ENCODE measurements around the gene G6PD.
"Not testable (repeated sequence)": the region's sequence is repeated elsewhere in the genome, so short reads cannot be mapped to it uniquely, and the experiment has no call there.

G6PD gene

DNA sequence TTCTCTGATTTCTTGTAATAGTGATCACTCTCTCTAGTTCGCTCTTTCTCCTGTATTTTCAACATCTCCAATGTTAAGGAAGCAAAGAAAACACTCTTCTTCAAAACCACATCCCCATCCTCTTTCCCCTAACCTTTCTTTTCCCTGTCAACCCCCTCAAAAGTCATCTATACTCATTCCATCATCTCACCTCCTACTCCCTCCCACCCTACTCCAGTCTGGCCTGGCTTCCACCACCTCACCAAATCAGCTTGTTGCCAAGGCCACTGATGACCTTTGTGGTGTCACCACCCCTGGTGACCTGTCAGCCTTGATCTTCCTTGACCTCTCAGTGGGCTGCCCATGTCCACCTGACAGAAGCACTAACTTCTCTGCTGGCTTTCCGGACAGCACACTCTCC, 32.9 kb downstream of the G6PD start:
- DNase-seq: no peak

GRCh38 chrX:154512879-154513553, 33.6 kb downstream of the G6PD start:
- DNase-seq: no peak

GRCh38 chrX:154511761-154512160, 34.9 kb downstream of the G6PD start:
- no peak for DNase-seq

- DNase-seq: no peak
Measured at GRCh38 chrX:154509455-154509854, 37.2 kb downstream of the G6PD start.

- no peak for DNase-seq
Measured at GRCh38 chrX:154508384-154508745, 38.3 kb downstream of the G6PD start.

DNA sequence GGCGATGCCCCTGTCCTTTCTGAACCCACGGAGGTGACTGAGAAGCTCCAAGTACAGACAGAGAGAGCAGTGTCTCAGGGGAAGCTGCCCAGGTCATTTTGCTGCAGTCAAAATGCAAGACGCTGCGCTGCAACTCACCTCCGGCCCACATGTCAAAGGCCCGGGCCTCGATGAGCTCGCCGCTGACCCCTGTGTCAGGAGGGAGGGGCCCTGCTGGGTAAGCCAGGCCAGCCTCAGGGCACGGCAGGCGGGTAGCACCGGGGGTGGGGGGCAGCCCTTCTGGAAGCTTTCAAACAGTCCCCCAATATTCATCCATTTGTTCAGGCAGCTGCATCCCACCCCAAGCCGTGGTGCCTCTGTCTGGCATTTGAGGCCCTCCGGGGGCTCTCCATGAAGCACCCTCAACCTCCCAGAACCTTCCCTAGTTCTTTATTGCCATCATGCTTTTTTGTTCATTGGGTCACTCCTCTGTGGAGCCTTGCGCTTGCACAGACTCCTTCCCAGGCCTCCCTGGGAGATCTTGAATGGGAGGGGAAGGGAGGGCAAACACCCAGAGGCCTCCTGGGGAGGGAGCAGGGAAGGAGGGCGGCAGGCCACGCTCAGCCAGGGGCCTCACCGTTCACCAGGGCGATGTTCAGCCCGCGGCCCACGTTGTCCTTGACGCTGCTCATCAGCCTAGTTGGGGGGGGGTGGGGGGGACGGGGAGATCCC, 38.8 kb downstream of the G6PD start:
- no peak for DNase-seq

DNA sequence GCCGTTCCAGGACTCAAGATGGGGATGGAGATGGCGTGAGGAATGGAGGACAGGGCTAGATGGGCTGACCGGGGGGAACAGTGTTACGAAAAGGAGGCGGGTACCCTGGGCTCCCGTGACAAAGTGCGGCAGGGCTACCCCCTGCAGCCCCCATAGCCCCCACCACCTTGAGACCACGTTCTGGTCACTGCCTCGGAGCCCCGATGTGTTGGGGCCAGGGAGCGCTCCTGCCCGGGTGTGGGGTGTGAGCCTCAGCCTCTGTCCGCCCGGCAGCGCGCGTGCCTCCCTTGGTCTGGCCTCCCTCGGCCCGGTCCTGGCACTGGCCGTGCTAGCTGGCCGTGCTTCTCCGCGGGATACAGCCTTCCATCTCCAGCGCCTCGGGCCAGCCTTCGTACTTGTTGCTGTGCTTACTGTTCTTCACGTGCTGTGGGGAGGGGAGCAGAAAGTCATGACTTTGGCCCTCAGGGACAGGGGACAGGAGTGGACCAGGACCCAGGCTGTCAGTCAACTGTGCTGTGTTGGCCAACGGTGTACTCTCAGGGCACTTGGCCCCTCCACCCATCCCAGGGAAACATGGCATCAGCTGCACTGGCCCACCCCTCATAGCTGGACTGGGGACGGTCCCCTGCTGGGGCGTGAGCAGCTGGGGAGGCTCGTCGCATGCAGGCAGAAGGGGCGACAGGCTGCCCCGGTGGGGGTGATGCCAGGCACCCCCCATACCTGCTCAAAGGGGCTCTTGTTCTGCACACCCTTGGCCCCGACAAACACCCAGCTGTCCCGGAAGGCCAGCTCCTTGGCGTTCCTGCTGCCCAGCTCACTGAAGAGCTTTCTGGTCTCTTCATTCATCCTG, 39.9 kb downstream of the G6PD start:
- DNase-seq: no peak

- no peak for DNase-seq
Measured at GRCh38 chrX:154505734-154506133, 40.9 kb downstream of the G6PD start.

GRCh38 chrX:154502989-154503388, 43.7 kb downstream of the G6PD start:
- no peak for DNase-seq

DNA sequence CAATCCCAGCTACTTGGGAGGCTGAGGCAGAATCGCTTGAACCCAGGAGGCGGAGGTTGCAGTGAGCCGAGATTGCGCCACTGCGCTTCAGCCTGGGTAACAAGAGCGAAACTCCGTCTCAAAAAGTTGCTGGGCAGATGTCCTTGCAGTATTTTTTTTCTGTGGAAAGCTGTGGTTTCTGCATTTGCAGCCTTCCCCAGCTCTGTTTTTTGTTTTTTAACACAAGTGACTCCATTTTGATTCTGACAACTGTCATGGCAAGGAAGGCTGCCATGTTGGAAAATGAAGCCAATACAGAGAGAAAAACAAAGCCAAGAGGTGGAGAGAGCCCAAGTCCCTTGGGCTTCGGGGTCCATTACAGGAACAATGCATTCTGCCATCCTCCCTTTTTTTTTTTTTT, 44.5 kb downstream of the G6PD start:
- DNase-seq: no peak

DNA sequence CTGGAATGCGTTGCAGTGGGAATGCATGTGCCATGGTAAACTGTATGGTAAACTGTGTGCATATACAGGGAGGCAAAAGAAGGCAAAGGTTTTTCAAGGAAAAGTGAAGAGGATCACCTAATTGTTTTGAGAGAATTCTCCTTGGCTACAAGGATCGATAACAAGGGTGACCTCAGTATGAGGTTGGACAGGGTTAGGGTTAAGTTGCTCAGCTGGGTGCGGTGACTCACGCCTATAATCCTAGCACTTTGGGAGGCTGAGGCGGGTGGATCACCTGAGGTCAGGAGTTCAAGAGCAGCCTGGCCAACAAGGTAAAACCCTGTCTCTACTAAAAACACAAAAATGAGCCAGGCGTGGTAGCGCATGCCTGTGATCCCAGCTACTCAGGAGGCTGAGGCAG, 45.2 kb downstream of the G6PD start:
- DNase-seq: not testable (repeated sequence)

DNA sequence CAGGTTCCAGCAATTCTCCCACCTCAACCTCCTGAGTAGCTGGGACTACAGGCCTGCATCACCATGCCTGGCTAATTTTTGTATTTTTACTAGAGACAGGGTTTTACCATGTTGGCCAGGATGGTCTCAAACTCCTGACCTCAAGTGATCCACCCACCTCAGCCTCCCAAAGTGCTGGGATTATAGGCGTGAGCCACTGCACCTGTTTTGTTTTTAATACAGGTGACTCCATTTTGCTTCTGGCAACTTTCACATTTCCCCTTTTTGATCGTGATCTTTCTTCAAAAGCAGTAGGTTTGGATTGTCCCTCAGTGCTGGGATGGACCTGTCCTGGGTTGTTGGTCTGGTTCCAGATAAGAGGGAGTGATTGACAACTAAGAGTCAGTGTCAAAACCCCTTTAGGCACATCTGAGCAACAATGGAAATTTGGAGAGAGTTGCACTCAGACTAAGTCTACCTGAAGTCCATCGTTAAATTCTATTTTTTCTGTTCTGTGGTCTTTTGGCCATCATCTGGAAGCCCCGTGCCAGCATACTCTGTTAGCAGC, 50.0 kb downstream of the G6PD start:
- DNase-seq: not testable (repeated sequence)

GRCh38 chrX:154495472-154495922, 51.1 kb downstream of the G6PD start:
- no peak for DNase-seq

DNA sequence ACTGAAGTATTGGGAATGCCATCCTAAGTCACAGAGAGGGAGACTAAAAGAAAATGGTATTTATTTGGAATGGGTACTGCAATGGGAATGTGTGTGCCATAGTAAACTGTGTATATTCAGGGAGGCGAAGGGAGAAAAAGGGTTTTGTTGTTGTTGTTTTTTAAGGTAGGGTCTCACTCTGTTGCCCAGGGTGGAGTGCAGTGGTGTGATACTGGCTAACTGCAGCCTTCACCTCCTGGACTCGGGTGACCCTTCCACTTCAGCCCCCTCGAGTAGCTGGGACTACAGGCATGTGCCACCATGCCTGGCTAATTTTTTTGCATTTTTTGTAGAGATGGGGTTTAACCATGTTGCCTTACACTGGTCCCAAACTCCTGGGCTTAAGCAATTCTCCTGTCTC, 51.9 kb downstream of the G6PD start:
- no peak for DNase-seq

- DNase-seq: peak; percentile 94 to 96
Measured at GRCh38 chrX:154490414-154491083, 56.1 kb downstream of the G6PD start, which contains the start of gene SLC10A3. SLC10A3 (minus strand) TSS chrX:154490629; CDS start chrX:154488940, 1,689 bp downstream.

GRCh38 chrX:154490021-154490413, 56.6 kb downstream of the G6PD start:
- peak in 1 of 2 donors; percentile 38 for DNase-seq

- DNase-seq: no peak
Measured at GRCh38 chrX:154489182-154489581, 57.5 kb downstream of the G6PD start.

DNA sequence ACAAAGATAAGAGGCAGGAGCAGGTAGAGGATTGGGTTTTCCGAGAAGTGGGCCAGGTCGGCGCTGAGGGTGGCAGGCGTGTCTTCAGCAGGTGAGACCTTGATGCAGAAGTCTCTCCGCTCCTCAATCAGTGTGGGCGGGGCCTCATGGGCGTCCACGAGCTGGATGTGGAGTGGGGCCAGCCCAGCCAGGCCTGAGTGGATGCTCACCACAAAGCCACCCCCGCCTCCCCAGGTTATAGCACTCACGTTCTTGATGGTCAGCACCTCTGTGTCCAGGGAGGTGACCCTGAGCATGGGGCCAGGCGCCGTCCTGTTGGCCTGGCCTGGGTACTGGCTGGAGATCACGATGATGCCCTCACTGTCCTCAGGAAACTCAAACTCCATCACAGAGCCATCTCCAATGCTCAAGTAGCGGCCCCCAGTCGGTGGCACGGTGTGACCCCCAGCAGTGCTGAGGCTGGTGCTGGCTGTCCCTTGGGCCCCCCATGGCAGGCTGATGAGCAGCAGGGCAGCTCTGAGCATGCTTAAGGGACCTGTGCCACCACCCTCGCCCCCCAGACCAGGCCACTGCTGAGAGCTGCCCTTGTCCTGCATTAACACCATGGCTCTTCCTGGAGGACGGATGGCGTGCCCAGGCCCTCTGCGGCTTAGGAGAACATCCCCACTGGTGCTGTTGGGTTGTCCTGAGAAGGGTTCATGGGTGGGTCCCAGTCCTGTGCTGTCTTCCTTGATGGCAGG, 58.1 kb downstream of the G6PD start:
- DNase-seq: no peak

DNA sequence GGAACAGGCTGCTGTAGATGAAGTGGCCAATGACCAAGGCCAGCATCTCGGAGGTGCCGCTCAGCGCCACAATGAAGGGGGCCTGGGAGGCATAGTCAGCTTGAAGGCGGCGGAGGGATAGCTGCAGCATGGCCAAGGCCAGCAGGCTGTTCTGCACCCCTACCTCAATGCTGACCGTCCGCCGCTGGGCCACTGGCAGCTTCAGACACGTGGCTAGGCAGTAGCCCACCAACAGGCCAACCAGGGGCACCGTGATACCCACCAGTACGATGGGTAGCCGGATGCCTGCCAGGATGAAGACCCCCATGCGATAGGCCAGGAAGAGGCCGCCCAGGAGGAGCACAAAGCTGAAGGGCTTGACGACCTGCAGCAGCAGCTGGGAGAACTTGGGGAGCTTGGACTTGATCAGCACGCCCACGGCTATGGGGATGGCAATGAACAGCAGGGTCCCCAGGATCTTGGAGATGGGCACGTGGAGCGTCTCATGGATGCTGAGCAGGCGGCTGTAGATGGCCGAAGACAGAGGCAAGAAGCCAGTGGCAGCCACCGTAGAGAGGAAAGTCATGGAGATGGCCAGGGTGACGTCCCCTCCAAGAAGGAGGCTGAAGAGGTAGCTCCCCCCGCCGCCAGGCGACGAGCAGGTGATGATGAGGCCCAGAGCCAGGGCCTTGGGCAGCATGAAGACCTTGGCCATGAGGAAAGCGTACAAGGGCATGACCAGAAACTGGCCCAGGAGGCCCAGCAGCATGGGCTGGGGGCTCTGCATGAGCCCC, 58.9 kb downstream of the G6PD start:
- DNase-seq: no peak

DNA sequence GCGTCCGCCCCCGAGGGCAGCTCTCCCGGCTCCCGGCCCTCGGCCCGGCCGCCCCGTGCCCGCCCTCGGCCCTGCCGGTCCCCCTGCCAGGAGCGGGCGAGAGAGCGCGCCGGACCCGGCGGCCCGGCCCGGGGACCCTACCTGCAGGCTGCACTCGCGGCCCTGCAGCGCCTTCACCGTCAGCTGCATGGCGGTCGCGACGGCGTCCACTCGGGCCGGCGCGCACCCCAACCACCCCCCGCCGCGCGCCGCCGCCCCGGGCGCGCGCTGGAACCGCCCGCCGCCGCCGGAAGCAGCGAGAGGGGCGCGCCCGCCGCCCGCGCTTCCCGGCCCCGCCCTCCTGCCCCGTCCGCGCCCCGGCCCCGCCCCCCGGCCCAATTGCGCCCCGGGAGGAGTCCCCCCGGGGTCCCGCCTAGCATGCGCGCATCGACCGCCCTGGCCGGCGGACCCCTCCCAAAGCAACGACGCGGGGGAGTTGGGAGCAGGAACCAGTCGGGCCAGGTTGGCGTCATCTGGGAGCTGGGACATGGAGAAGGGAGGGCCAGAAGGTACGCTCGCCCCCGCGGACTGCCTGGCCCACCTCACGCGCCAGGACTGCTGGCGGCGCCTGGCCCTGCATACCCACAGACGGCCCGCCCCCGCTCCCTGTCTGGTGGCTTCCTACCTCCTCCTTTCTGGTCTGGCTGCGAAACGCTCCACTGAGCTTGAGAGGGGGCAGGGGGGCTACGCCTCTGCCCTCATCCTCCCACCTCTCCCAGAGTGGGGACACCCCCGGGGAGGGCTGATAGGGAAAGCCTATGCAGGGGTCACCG, 60.0 kb downstream of the G6PD start, which contains the start of gene UBL4A:
Gene UBL4A, minus strand, starts transcription at position 220 of the 812 bp plus-strand sequence. Its CDS starts 31 bp downstream, at position 189.
- DNase-seq: peak; percentile 45 to 64
